Measurements from ENCODE around the gene OPRL1.

The OPRL1 gene

GRCh38 chr20:64080013-64080812 is at the start of gene OPRL1:
Gene OPRL1, plus strand, starts transcription at chr20:64080082. Its CDS starts 12,639 bp downstream, at chr20:64092721.
- DNase-seq (ENCODE audit: insufficient read length, low spot score) (no peak), FAIRE-seq (no peak)

DNA sequence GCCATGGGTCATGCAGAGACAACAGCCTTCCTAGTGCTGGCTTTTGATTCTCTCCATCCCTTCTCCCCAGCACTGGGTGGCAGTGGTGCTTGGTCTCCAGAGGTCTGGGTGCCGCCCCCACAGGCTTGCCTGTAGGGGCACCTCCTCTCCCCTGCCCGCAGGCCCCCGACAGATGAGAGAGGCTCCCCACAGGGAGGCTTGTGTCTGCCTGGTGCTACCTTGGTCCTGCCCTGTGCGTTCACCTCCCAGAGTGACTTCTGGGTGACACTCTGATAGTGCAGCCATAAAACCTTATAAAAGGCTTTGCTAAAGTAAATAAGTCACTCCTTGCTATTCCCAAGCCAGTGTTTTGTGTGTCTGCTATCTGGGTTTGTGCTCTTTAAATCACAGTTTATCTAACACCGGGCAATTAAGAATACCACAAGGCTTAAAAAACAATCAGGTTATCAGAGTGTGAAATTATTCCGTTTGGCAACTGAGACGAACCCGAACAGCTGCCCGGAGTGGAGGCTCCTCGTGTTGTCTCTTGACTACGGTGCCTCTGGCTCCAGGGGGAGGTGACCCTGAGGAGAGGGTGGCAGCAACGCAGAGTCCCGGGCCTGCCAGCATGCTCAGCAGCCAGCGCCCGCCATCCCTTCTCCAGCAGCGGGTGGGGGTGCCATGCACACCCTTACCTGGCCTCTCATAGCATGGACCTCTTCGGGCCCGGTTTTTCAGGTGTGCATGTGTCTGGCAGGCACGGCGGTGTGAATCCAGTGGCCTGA is 49.3 kb upstream of the OPRL1 start:
- FAIRE-seq (no peak), DNase-seq (ENCODE audit: insufficient read length, low spot score) (no peak)

DNA sequence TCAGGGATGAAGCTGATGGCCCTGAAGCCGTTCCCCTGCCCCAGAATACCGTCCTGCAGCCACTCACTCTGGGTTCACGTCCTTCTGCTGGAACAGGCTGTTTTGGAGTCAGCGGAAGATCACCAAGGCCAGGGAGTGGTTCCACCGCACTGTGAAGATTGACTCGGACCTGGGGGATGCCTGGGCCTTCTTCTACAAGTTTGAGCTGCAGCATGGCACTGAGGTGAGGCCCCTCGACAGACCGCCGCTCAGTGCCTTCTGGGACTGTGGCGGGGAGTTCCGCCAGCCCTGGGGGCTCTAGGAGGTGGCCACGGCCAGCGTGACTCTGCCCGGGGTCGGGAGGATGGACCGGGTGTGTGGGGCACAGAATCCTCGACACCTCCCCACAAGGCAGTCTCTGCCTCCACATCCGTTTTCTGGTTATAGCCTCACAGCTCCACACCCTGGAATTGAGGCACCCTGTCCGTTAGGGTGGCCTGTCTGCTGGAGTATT is 48.0 kb upstream of the OPRL1 start:
- FAIRE-seq, result no peak
- no peak for DNase-seq (ENCODE audit: insufficient read length, low spot score)

- no peak for FAIRE-seq
- DNase-seq (ENCODE audit: insufficient read length, low spot score), result no peak
These were observed 46.9 kb upstream of the OPRL1 start for GRCh38 chr20:64032706-64033624.

DNA sequence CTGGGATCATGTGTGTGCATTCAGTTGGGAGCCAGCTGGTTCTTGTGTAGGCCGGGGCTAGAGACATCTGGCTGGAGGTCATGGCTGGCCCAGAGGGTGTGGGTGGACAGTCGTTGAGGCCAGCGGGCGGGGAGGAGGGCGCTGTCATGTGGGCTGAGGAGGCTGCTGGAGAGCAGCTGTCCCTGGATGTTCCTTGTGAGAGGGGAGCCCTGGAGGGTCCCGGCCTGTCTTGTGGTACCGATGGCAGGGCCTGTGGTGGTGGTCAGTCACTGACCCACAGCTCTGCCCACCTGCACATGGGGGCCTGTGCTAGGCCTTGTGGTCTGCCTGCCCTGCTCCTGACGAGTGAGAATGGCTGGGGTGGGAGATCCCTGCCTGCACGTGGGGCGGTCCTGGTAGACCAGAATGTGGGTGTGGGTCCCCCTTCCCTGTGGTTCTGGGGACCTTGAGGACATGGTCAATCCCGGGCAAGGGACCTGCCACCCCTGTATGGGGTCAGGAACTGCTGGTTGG is 45.8 kb upstream of the OPRL1 start:
- DNase-seq (ENCODE audit: insufficient read length, low spot score) (no peak), FAIRE-seq (no peak)

DNA sequence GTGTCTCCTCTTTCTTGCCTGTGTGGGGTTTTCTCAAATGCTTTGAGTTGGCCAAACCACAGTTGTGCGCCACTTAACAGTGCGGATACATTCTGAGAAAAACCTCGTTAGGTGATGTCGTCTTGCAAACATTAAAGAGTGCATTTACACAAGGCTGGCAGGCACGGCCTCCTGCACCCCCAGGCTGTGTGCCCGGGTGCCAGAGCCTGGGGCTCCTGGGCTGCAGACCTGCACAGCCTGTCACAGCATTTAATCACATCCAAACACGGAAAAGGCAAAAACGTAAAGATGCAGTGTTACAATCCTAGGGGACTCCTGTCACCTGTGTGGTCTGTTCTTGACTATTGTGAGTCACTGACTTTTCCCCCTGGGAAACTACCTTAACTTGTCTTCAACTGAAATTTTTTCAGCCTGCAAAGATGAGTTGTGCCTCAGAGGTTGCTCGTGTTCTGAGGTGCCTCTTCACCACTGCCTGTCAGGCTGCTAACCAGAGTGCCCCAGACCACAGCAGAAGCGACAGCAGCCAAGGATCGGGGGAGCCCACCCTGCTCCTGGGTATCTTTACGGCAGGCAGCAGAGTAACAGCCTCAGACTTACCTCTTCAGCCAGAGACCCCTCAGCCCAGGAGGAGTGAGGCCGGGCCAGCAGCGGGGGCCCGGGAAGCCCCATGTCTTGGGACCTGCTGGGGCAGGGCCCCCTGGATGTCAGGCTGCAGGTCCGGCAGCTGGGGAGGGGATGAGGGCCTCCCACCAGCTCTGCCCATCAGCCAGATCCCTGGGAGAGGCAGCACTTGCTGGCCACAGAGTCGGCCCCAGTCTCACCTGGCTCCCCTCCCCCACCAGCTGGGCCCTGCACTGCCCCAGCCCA is 44.6 kb upstream of the OPRL1 start:
- no peak for FAIRE-seq
- no peak for DNase-seq (ENCODE audit: insufficient read length, low spot score)

- FAIRE-seq (no peak), DNase-seq (ENCODE audit: insufficient read length, low spot score) (no peak)
These were observed 43.9 kb upstream of the OPRL1 start, which contains the start of gene C20orf204 for GRCh38 chr20:64035933-64036345. Gene C20orf204, plus strand, starts transcription at chr20:64036182. Its CDS starts 142 bp downstream, at chr20:64036324.

GRCh38 chr20:64036346-64037198 is 43.3 kb upstream of the OPRL1 start:
- FAIRE-seq (no peak), DNase-seq (ENCODE audit: insufficient read length, low spot score) (no peak)

DNA sequence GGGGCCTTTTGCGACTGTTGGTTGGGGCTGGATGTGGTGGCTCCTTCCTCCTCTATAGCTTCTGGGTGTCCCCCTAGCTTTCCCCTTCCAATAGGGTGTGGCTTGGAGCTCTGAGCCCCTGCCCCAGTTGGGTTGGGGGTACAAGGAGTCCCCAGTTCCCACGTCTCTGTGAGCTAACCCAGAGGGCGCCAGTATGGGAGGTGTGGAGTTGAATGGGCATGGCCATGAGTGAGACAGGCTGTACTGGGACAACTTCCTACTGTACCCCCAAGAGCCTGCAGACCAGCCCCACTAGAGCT is 42.7 kb upstream of the OPRL1 start:
- no peak for DNase-seq (ENCODE audit: insufficient read length, low spot score)
- no peak for FAIRE-seq

GRCh38 chr20:64037498-64038213 is 42.2 kb upstream of the OPRL1 start:
- FAIRE-seq (no peak), DNase-seq (ENCODE audit: insufficient read length, low spot score) (no peak)

- FAIRE-seq, result no peak
- DNase-seq (ENCODE audit: insufficient read length, low spot score), result no peak
These were observed 41.7 kb upstream of the OPRL1 start for GRCh38 chr20:64038224-64038564.

DNA sequence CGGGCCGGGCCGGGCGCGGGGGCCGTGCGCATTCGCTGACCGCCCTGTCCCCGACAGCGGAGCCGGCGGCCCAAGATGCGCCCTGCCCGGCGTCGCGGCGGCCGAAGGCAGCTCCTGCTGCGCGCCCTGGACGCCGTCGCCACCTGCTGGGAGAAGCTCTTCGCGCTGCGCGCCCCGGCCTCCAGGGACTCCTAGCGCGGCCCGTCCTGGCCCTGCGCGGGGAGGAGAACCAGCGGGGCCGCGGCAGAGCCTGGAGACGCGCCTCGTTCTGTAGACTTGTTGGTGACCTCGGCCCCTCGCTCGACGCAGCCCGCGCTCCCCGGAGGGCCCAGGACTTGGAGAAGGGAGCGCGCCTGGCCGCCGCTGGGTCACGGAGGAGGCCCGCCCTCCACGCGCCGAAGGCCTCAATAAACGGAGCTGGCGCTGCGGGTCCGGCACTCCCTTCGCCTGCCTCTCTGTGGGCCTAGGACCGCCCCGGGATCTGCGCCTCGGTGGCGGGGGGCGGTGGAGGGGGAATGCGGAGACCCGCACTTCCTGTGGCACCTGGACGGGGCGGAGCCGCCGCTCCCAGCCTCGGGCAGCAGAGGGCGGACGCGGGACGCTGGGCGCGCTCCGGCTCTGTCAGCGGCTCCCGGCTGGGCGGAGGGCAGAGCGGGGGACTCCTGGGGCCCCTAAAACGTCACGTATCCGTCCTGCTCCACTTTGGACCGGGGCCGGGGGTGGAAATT is 41.2 kb upstream of the OPRL1 start:
- FAIRE-seq (no peak), DNase-seq (ENCODE audit: insufficient read length, low spot score) (peak; percentile 92)

GRCh38 chr20:64039293-64040160 is 40.4 kb upstream of the OPRL1 start:
- FAIRE-seq, result no peak
- no peak for DNase-seq (ENCODE audit: insufficient read length, low spot score)

GRCh38 chr20:64040231-64041039 is 39.4 kb upstream of the OPRL1 start:
- DNase-seq (ENCODE audit: insufficient read length, low spot score), result no peak
- no peak for FAIRE-seq

GRCh38 chr20:64041040-64041780 is 38.7 kb upstream of the OPRL1 start:
- DNase-seq (ENCODE audit: insufficient read length, low spot score), result no peak
- FAIRE-seq, result no peak
